Stimulated activated CD8-positive, alpha-beta memory T cell treated with anti-CD3 and anti-CD28 coated beads, Interleukin-2, amount 100 ng/mL, for 48 hours (primary cell): ENCODE results near the gene SLC16A12.
"Not testable (repeated sequence)": the region's sequence is repeated elsewhere in the genome, so short reads cannot be mapped to it uniquely, and the experiment has no call there.

Experiments
- DNase-seq, 2 donors: peaks; one replicate each; pipeline ENCODE4 v3.0.0-alpha.2; 2020; ENCODE audit warnings: low read depth in 2 of 2

Gene SLC16A12

GRCh38 chr10:89549510-89549909, 14.1 kb upstream of the SLC16A12 start:
- DNase-seq, result no peak

- no peak for DNase-seq
These were observed 13.3 kb upstream of the SLC16A12 start for GRCh38 chr10:89548673-89549072.

- DNase-seq, result no peak
These were observed 12.6 kb upstream of the SLC16A12 start for GRCh38 chr10:89547853-89548513.

GRCh38 chr10:89546651-89547050, 11.3 kb upstream of the SLC16A12 start:
- DNase-seq, result not testable (repeated sequence)

GRCh38 chr10:89543841-89544240, 8.4 kb upstream of the SLC16A12 start:
- no peak for DNase-seq

- DNase-seq, result no peak
These were observed 5.1 kb upstream of the SLC16A12 start for GRCh38 chr10:89540420-89540949.

GRCh38 chr10:89537364-89537763, 2.0 kb upstream of the SLC16A12 start:
- DNase-seq, result no peak

- no peak for DNase-seq
These were observed 590 bp upstream of the SLC16A12 start for GRCh38 chr10:89536013-89536354.

GRCh38 chr10:89534826-89535166, 598 bp downstream of the SLC16A12 start:
- DNase-seq, result no peak

GRCh38 chr10:89532476-89532875, 2.9 kb downstream of the SLC16A12 start:
- DNase-seq, result no peak

GRCh38 chr10:89531359-89531758, 4.0 kb downstream of the SLC16A12 start:
- no peak for DNase-seq

- DNase-seq, result not testable (repeated sequence)
These were observed 5.7 kb downstream of the SLC16A12 start for GRCh38 chr10:89529711-89530110.

GRCh38 chr10:89526358-89526757, 9.0 kb downstream of the SLC16A12 start:
- DNase-seq, result no peak

- no peak for DNase-seq
These were observed 9.8 kb downstream of the SLC16A12 start for GRCh38 chr10:89525556-89525955.

GRCh38 chr10:89524279-89524678, 11.1 kb downstream of the SLC16A12 start:
- no peak for DNase-seq

- no peak for DNase-seq
These were observed 12.1 kb downstream of the SLC16A12 start for GRCh38 chr10:89523274-89523673.

GRCh38 chr10:89522463-89522862, 12.9 kb downstream of the SLC16A12 start:
- no peak for DNase-seq

- no peak for DNase-seq
These were observed 14.0 kb downstream of the SLC16A12 start for GRCh38 chr10:89521368-89521767.

- DNase-seq, result no peak
These were observed 14.7 kb downstream of the SLC16A12 start for GRCh38 chr10:89520706-89521105.

- DNase-seq, result no peak
These were observed 16.2 kb downstream of the SLC16A12 start for GRCh38 chr10:89518876-89519842.

- no peak for DNase-seq
These were observed 17.3 kb downstream of the SLC16A12 start for GRCh38 chr10:89518108-89518507.

- no peak for DNase-seq
These were observed 19.1 kb downstream of the SLC16A12 start for GRCh38 chr10:89516149-89516832.
